HG02642 (cell line): ENCODE data around the gene ATXN7L1.

Source experiments
- ATAC-seq: cut with Tn5 transposase; IDR thresholded peaks from one replicate; pipeline ENCODE4 v1.9.1; 2021; ENCODE audit warnings: mild to moderate bottlenecking; ENCODE audit not compliant: unreplicated experiment, poor library complexity

The ATXN7L1 gene

DNA sequence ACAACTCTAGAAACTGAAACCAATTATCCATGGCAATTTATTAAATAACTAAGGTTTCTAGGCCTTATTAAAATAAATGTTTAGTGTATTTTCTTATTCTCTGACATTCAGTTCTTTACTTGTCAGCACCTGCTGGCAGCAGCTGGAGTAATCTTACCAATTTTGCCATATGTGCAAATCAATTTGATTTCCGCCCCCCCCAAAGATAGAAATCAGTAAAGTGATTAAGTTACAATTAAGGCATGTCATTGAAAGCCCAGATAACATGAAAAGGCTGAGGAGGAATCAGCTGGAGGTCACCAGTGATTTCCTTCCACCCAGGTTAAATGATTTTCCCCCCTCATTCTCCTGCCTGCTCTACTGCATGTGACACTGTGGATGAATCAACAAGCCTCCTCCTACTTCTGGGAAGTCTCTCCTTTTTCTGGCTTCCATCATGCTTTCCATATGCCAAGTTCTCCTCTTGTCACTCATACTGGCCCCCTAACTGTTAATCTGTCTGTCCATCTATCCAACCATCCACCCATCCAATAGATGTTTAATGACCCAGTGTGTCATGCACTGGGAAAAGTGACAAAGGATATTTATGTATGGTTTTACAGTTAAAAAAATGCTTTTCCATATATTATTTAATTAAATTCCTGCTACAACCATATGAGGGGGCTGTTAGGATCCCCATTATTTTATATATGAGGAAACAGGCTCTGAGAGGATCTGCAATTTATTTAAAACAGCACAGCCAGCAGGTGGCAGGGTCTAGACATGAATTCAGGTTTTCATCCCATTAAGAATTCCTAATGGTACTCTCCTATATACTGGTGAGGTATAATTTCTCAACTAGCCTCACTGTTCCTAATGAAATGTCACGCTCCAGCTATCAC is 116.5 kb downstream of the ATXN7L1 start:
- ATAC-seq, result no peak

DNA sequence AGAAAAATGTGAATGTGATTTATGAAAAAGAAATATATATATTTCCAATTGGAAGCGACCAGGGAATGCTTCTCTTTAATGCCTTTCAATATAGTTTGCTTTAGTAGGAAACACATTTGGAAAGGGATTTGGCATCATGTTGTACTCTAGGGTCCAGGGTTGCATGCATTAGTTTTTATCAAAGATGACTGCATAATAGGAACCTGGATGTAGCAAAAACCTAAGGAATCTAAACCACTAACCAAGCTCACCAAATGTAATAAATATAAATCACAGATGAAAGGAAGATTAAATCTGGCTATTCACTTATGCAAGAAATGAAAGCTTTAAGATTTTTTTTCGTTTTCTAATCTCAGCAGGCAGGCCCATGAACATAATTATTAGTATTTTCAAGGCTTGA is 120.0 kb downstream of the ATXN7L1 start:
- no peak for ATAC-seq

DNA sequence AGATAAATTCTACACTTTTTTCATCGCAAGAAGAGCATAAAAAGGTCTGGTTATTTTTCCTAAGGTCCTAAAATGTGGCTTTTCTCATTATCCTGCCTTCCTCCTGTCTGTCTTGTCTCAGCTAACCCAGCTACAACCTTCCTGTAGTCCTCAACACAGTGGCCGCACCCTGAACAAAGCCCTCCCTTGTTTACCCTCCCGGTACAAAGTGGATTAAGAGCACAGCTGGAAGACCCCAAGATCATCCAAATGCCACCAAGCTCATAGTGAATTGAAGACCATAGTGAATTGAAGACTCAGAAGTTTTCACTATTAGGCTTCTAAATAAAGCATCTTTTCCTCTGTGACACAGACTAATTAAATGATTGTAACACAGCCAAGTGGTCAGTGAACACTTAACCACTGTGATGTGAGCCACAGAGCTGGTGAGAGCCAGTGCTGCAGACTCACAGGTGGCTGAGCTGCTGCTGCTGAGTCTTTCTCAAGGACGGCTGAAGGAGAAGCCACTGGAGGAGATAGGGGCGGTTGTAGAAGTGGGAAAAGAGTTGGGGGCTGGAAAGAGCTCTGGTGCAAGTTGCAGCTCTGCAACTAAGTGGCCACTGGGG is 123.6 kb downstream of the ATXN7L1 start:
- no peak for ATAC-seq

DNA sequence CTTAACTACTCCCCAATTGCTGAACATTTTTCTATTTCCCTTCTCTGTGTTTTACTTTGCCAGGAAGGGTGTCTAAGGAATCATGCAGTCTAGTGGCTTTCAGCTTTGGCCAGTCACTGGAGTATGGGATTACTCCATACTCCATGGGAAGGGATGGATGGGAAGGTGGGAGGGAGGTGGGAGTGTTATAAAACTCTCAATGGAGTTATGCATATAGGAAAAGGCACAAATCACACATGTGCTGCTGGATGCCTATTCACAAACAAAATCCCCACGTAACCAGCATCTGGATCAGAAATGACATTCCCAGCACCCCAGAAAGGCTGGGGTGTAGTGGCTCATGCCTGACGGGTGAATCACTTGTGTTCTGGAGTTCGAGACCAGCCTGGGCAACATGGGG is 125.3 kb downstream of the ATXN7L1 start:
- ATAC-seq, result no peak

DNA sequence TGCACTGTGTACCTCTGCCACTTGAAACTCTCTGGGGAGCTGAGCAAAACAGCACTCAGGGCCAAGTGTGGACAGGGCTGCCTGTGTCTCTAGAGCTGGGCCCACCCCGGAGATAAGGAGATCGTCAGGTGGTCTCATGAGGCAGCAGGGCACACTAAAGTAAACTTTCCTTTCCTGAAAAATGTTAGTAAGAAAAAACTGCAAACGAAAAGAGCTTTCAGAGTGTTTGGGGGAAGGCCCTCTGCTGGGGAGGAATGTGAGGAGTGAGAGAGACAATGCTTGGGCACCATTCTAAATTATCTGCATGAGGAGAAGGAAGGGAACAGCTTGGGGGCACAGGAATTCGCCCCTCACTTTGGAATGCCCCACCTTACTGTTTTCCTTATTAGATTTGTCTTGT is 127.7 kb downstream of the ATXN7L1 start:
- ATAC-seq, result no peak

DNA sequence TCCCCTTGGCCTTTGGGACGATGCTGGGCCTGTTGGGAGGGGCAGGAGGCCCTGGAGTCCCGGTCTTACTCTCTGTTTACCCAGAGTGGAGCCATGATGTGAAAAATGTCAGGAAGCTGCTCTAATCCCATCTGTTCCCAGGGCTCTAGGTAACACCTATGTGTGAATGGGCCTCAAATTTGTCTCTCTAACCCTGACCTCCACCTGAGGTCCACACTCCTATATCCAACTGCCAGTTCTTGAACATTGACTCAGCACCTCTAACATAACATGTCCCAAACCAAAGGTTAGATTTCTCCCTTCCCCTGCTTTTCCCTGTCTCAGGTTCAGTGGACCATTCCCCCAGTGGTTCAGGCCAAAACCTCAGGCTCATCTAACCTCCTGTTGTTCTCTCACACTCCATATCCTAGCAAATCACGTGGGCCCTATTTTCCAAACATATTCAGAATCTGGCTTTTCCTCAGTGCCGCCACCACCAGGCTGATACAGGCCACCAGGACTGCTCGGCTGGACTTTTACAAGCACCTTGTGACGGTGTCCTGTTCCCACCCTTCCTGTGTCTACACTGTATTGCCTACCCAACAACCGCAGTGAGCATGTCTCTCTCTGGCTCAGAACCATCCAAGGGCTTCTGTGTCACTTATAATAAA is 130.6 kb downstream of the ATXN7L1 start:
- no peak for ATAC-seq

DNA sequence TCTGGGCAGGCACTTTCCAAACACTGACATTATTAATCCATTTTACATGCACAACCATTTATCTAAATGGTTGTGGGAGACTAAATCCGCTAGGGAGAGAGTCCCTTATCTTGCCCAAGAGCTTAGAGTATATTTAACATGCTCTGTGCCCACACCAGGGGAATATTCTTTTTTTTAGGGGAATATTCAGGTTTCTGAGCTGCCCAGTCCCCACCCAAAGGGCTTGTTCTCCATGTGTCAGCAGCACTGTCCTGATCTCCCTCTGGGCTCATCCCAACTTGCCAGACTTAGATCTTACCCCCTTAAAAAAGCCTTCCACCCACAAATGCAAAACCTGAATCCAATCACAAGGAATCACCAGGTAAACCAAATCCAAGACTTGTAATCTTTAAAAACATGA is 132.1 kb downstream of the ATXN7L1 start:
- ATAC-seq, result no peak

DNA sequence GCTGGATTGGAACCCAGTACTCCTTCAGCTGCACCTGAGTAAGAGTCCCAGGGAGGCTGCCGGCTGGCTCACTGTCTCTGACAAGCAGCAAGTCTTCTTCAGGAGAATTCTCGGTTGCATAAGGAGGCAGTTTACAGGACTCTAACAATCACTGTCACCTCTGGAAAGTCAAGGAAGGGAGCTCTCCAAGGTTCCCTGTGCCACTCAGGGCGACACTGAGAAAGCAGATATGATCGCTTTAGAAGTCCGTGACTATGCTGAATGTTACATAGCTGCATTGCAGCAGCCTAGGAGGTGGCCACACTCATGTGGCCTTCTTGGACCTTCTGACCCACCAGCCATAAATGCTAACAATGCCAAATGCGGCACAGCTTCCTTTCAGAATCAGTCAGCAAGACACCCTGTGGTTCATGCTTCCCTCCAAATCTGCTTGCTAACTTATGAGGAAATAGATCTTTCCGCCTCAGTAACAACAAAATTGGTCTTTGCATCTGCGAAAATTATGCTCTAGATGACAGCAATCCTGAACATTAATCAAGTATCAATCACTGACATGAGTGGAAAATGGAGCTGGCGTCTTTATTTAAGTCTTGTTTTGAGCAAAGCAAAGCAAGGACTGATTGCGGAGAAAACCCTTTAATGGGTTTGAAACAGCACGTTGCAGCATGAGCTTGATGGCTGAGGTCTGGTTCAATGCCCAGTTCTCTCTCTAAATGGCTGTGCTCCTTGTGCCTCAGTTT is 132.9 kb downstream of the ATXN7L1 start:
- no peak for ATAC-seq

DNA sequence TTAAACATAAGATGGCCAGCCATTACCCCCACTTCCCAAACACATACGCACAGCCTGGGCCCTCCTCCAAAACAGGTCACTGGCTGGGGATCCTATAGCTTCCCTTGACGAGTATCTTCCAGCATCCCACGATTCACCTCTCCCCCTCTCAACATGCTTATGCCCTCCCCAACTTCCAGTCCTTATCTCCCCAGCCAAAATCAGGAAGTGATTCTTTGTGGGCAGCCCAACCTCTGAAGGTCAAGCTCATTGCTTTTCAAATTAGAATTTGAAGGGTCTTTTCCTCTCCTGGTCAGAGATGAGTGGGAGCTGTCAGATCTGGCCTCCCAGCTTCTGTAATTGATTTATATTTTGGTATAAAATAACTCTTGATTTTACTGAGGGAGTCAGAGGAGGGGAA is 133.6 kb downstream of the ATXN7L1 start:
- ATAC-seq, result no peak

DNA sequence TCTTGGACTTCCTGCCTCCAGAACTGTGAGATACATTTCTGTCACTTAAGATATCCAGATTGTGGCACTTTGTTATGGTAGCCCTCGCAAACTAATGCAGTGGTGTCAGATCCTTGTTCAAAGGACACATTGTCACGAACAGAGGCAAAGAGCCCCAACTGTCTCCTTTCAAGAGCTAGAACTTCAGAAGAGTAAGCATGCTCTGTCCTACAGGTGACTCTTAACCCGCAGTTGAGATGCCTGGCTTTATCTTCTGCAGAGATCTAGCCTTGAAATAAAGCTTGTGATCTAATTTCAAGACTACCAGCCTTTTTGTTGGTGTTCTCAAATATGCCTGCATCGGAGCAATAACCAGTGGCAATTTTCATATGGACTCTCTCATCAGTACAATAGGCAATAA is 134.4 kb downstream of the ATXN7L1 start:
- no peak for ATAC-seq

DNA sequence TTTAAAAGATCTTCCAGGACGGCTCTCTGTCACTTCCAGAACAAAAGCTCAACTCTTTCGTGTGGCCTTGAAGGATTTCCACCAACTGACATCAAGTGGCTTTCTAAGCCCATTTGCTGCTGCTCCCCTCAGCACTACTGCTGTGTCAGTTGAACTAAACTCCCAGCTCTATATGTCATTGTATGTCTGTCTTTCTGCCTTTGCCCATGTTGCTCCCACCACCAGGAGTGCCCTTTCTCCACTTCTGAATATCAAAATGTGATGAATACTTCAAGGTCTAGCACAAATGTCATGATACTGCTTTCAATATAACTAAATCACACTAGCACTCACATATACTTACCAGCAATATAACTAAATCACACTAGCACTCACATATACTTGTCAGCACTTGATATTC is 138.3 kb downstream of the ATXN7L1 start:
- ATAC-seq, result no peak

DNA sequence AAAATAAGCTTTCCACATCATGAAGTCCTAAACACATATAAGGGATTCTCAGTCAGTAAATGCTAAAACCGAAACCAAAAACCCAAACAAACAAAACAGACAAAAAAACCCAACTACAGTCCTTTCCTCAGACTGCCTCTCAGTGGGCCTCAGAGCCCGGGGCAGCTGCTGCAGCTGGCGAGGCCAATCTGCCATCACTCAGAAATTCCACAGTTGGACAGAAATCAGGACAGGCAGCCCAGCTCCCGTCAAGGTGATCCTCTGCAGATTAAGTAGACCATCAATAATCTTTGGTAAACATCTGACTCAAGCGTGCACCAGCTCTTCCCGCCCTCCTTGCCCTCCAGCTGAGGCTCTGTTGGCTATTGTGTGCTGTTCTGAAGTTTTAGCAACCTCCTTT is 142.2 kb downstream of the ATXN7L1 start:
- no peak for ATAC-seq

DNA sequence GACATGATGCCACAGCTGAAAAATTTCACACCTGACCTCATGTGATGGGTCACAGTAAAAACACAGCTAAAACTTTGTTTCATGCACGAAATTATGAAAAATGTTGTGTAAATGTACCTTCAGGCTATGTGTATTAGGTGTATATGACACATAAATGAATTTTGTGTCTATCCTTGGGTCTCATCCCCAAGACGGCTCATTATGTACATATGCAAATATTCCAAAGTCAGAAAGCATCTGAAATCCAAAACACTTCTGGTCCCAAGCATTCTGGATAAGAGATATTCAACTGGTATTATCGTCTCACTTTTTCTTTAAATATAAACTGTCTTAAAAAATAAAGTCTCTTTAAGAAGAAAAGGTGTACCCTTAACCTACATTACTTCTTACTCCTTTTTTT is 145.4 kb downstream of the ATXN7L1 start:
- no peak for ATAC-seq

DNA sequence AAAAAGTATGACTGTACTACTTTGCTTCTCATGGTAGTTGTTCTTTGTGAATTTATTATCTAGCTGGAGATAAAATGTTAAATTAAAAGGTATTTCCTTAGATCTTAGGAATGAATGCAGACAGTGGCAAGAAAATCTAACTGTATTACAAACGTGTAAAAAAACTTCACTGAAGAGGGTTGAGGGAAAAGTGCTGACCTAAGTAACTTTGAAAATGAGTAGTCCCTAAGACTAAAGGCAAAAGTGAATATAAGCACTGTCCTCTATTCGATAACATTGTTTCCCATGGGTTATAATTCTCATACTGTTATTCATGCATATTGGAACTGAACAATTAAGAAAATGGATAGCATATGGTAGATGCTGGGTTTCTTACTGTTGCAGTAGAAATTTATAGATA is 148.4 kb downstream of the ATXN7L1 start:
- no peak for ATAC-seq

DNA sequence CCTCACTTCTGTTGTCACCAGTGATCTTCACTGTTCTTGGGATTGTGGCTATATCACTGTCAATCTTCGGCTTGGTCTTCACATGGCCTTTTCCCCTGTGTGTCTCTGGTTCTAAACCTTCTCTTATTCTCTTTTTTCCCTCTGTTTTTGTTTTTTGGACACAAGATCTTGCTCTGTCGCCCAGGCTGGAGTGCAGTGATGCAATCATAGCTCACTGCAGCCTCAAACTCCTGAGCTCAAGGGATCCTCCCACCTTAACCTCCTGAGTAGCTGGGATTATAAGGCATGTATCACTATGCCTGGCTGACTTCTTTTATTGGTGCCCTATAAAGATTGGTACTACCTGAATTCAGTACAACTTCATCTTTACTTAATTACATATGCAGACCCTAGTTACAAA is 151.7 kb downstream of the ATXN7L1 start:
- ATAC-seq, result no peak

DNA sequence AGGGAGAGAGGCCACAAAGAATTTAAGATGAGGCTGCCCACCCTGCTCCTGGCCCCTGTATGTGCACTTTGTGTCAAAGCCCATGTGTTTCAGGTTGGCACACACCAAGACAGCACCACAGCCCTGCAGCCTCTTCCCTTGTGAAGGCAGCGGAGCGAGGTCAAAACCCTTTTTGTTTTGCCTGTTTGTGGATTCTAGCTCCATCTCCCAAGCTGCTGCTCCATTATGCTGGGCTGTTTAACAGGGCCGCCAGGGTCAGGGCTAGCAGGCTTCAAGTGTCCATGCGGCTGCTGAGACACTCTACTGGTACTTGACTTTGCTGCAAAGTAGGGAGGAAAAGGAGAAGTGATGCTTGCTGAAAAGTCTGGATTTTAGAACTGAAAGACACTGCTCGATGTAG is 152.8 kb downstream of the ATXN7L1 start:
- no peak for ATAC-seq

DNA sequence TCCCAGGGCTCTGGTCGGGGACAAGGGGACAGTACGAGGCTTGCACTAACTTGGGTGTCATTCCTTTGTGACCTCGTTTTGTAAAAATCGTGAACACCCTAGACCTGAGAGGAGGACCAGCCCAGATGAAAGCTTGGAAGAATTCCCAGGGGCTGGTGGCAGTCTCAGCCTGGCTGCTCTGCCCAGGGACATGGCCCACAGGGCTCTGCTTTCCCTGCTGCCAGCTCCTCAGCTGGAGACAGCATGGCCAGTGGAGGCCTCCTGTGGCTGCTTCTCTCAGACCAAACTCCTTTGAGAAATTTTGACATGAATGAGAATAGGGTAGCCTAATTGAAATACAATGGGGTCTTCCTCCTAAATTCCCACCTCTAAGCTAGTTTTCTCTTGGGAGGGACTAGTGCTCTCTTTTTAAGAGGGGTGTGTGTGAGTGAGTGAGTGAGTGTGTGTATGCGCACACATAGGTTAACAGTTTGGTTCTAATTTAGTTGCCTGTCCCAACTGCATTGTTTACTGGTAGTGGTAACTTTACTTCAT is 154.8 kb downstream of the ATXN7L1 start:
- ATAC-seq, result no peak

DNA sequence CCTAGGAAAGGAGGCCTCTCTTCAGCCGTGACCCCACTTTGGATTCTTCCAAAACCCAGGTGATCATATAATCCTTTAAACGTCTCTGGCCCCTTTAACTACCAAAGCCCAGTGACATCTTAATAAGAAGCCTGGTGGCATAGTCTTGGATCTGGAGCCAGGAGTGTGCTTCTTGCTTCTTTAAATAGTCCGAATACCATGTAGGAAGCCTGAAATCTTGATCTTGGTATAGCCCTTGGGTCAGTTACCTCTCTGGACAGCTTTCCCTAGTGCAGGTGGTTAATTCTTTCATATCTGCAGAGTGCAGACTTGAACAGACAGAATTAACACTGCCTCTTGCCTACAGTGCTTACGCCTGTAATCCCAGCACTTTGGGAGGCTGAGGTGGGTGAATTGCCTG is 156.5 kb downstream of the ATXN7L1 start:
- no peak for ATAC-seq

DNA sequence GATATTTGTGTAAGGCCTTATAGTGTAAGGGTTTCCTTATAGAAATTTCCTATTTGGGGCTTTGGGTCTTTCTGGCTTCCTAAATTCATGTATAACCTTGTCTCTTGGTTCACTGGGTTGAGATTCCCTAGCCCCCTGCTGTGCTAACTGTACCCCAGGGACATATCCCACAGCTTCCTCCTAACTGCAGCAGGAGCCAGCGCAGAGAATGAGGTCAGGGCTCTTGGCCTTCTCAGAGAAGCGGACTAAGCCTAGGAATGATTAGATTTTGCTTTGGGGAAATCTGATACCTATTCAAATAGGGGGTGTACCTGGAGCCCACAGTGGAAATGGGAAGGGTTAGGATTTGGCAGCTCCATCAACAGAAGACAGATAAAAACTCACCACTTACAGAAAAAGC is 157.0 kb downstream of the ATXN7L1 start:
- ATAC-seq, result no peak

DNA sequence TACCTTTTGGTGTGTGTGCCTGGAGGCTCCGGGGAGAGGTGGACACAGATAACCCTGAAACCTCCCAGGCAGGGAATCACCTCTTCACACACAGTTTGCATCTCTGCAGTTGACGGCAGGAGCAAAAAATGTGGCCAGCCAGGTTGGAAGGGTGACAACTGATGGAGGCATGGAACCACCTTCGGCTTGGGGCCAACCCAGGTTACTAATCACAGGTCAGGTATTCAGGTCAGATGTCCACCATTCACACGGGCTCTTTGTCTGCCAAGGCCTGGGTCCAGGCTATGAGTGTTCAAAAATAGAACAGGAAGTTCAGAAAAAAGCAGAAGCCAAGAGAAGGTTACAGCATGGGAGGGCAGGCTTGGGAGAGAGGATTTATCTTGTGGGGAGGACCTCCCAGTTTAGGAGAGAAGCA is 157.9 kb downstream of the ATXN7L1 start:
- no peak for ATAC-seq

DNA sequence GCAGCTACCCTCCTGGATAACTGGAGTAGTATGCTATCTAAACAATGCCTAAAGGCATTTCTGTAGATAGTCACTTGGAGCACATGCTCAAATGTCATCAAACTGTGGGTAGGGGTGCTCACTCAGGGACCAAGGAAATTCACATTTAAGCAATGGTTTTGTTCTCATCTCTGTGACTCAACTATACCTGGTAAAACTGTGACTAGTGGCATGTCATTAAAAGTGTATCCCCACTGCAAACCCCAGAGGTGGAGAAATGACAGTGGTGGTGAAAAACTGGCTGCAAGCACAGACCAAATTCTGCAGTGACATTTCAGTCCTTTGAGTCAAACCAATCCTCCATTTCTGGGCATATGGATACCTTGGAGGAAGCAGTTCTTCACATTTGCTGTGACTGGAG is 160.9 kb downstream of the ATXN7L1 start:
- no peak for ATAC-seq
